ENCODE results near the gene NOTCH3.

NOTCH3 gene

GRCh38 chr19:15247107-15248014 lies 46.6 kb upstream of the NOTCH3 start:
- TF ChIP-seq CTCF (IDR thresholded peaks at IDR 0.05; ENCODE audit: low read depth, low read length, missing control alignments) = no peak
- no peak overlapping the region for H3K4me3 ChIP-seq (replicated peaks; ENCODE audit: low read depth, low read length)
- DNase-seq (ENCODE audit: extremely low read depth, low read depth) = no peak

- no peak for DNase-seq (ENCODE audit: extremely low read depth, low read depth)
- H3K4me3 ChIP-seq (replicated peaks; ENCODE audit: low read depth, low read length) = no peak overlapping the region
- TF ChIP-seq CTCF (IDR thresholded peaks at IDR 0.05; ENCODE audit: low read depth, low read length, missing control alignments) = no peak
Measured at GRCh38 chr19:15246198-15246481, 45.3 kb upstream of the NOTCH3 start.

GRCh38 chr19:15245370-15246197 lies 44.8 kb upstream of the NOTCH3 start:
- TF ChIP-seq CTCF (IDR thresholded peaks at IDR 0.05; ENCODE audit: low read depth, low read length, missing control alignments) = no peak
- H3K4me3 ChIP-seq (replicated peaks; ENCODE audit: low read depth, low read length) = no peak overlapping the region
- no peak for DNase-seq (ENCODE audit: extremely low read depth, low read depth)

- no peak for DNase-seq (ENCODE audit: extremely low read depth, low read depth)
- H3K4me3 ChIP-seq (replicated peaks; ENCODE audit: low read depth, low read length) = no peak overlapping the region
- TF ChIP-seq CTCF (IDR thresholded peaks at IDR 0.05; ENCODE audit: low read depth, low read length, missing control alignments) = no peak
Measured at GRCh38 chr19:15244808-15245207, 44.0 kb upstream of the NOTCH3 start.

- no peak overlapping the region for H3K4me3 ChIP-seq (replicated peaks; ENCODE audit: low read depth, low read length)
- no peak for TF ChIP-seq CTCF (IDR thresholded peaks at IDR 0.05; ENCODE audit: low read depth, low read length, missing control alignments)
- DNase-seq (ENCODE audit: extremely low read depth, low read depth) = no peak
Measured at GRCh38 chr19:15244106-15244803, 43.5 kb upstream of the NOTCH3 start.

- DNase-seq (ENCODE audit: extremely low read depth, low read depth) = no peak
- no peak overlapping the region for H3K4me3 ChIP-seq (replicated peaks; ENCODE audit: low read depth, low read length)
- no peak for TF ChIP-seq CTCF (IDR thresholded peaks at IDR 0.05; ENCODE audit: low read depth, low read length, missing control alignments)
Measured at GRCh38 chr19:15243236-15243957, 42.6 kb upstream of the NOTCH3 start.

Measured in HFF-Myc (cell line).